Endothelial cell of umbilical vein (primary cell): Measurements from ENCODE around the gene UBR3. TPM values are rescaled to one million over a fixed set of nuclear protein-coding genes. Genes with fewer than 3 reads are reported as not detected.

ENCODE experiments used
- BruUV-seq: library from RNA; stranded (reverse); fragments of 400-500 nt; replicated peaks from 2 replicates; lab custom pipeline; 2021; lab: Mats Ljungman, UMichigan
- CTCF ChIA-PET: fragments of 300-600, 350-600 bp; sonication (Branson Sonifier 250); formaldehyde crosslinking; loops from one replicate; lab custom pipeline; 2021; ENCODE audit warnings: antibody characterized with exemption, inconsistent platforms; lab: Charles Lee
- POLR2A ChIA-PET: fragments of 300-600, 350-600 bp; sonication (Branson Sonifier 250); formaldehyde crosslinking; loops from one replicate; lab custom pipeline; 2021; ENCODE audit warnings: antibody characterized with exemption, inconsistent platforms; lab: Charles Lee
- DNase-seq: peaks from one replicate; pipeline ENCODE4 v3.0.0-alpha.2; 2011; ENCODE audit warnings: low read depth, low spot score
- FAIRE-seq: peaks from 2 replicates; lab custom pipeline; 2011; peaks lifted over from hg19 to GRCh38; lab: Jason Lieb, UNC
- H2AFZ ChIP-seq: 2 replicates; pipeline ENCODE4 v1.6.0; 2012; ENCODE audit warnings: low read depth, low read length, control low read depth, inconsistent platforms
- H3K27ac ChIP-seq: 2 replicates; pipeline ENCODE4 v1.5.1; 2011; ENCODE audit warnings: low read depth, mild to moderate bottlenecking, control low read depth, low read length, moderate library complexity; ENCODE audit not compliant: insufficient read depth
- H3K27me3 ChIP-seq, 2 experiments: 2 replicates each; pipeline versions ENCODE4 v1.6.0 to v1.6.1; 2011; ENCODE audit warnings: low read length in 2 of 2, mixed read lengths in 1 of 2; ENCODE audit not compliant: control insufficient read depth in 2 of 2, insufficient read depth in 2 of 2
- H3K36me3 ChIP-seq, 2 experiments: 2 replicates in 1 of 2; 3 replicates in 1 of 2; pipeline ENCODE4 v1.5.1; 2011; ENCODE audit warnings: low read length in 2 of 2, mild to moderate bottlenecking in 1 of 2, moderate library complexity in 1 of 2; ENCODE audit not compliant: control insufficient read depth in 2 of 2, insufficient read depth in 2 of 2; ENCODE audit errors: extremely low read depth in 1 of 2
- H3K4me1 ChIP-seq: 3 replicates; pipeline ENCODE4 v1.5.1; 2011; ENCODE audit warnings: mild to moderate bottlenecking, low read length; ENCODE audit not compliant: control insufficient read depth, insufficient read depth; ENCODE audit errors: extremely low read depth
- H3K4me2 ChIP-seq: 2 replicates; pipeline ENCODE4 v1.6.1; 2011; ENCODE audit warnings: low read length, control low read depth, mixed read lengths; ENCODE audit not compliant: insufficient read depth
- H3K4me3 ChIP-seq, 3 experiments: fragments of 200-600 bp in 1 of 3; sonication (generic), shearing (Covaris generic) in 1 of 3; replicated peaks in 1 of 3; 2 replicates each; pipeline ENCODE4 v1.5.1; 2011 to 2016; ENCODE audit warnings: control low read depth in 3 of 3, low read length in 3 of 3, mild to moderate bottlenecking in 2 of 3, inconsistent platforms in 1 of 3, low read depth in 1 of 3, moderate library complexity in 1 of 3; ENCODE audit not compliant: insufficient read depth in 1 of 3
- H3K79me2 ChIP-seq: 2 replicates; pipeline ENCODE4 v1.6.0; 2012; ENCODE audit warnings: low read length, inconsistent platforms; ENCODE audit not compliant: control insufficient read depth, insufficient read depth
- H3K9ac ChIP-seq: replicated peaks from 2 replicates; pipeline ENCODE3; 2011; ENCODE audit warnings: low read length, control low read depth; ENCODE audit not compliant: insufficient read depth; ENCODE audit errors: extremely low read depth
- H3K9me1 ChIP-seq: replicated peaks from 3 replicates; pipeline ENCODE4 v1.6.0; 2011; ENCODE audit warnings: mild to moderate bottlenecking, low read length; ENCODE audit not compliant: control insufficient read depth, insufficient read depth; ENCODE audit errors: extremely low read depth
- H3K9me3 ChIP-seq: replicated peaks from 2 replicates; pipeline ENCODE4 v1.5.1; 2012; ENCODE audit warnings: low read length, inconsistent platforms; ENCODE audit not compliant: control insufficient read depth, insufficient read depth
- H4K20me1 ChIP-seq: replicated peaks from 2 replicates; pipeline ENCODE3; 2011; ENCODE audit warnings: mild to moderate bottlenecking, low read length; ENCODE audit not compliant: control insufficient read depth, insufficient read depth; ENCODE audit errors: extremely low read depth
- CTCF ChIP-seq, 2 donors: IDR thresholded peaks; 1 replicate in 1 of 2; 2 replicates in 1 of 2; pipeline ENCODE4 v1.5.1; 2011; ENCODE audit warnings: low read length in 2 of 2, mild to moderate bottlenecking in 2 of 2, moderate library complexity in 2 of 2, control low read depth in 1 of 2, inconsistent platforms in 1 of 2, low read depth in 1 of 2; ENCODE audit not compliant: insufficient read depth in 1 of 2; ENCODE audit errors: extremely low read depth in 1 of 2
- EZH2 ChIP-seq: IDR thresholded peaks from 2 replicates; pipeline ENCODE4 v1.6.1; 2012; ENCODE audit warnings: borderline replicate concordance, low read depth, mild to moderate bottlenecking, moderate library complexity, low read length, inconsistent platforms; ENCODE audit not compliant: severe bottlenecking
- FOS ChIP-seq: IDR thresholded peaks from 2 replicates; pipeline ENCODE4 v1.6.1; 2011; ENCODE audit warnings: mild to moderate bottlenecking, low read length, moderate library complexity, borderline replicate concordance; ENCODE audit not compliant: insufficient read depth
- GATA2 ChIP-seq: IDR thresholded peaks from 2 replicates; pipeline ENCODE4 v1.7.0; 2011; ENCODE audit warnings: low read depth, mild to moderate bottlenecking, moderate library complexity, mixed read lengths, low read length; ENCODE audit not compliant: insufficient read length, insufficient read depth
- JUN ChIP-seq: IDR thresholded peaks from 2 replicates; pipeline ENCODE4 v1.6.1; 2011; ENCODE audit warnings: borderline replicate concordance, low read depth; ENCODE audit not compliant: insufficient read length, insufficient read depth
- MAX ChIP-seq: IDR thresholded peaks from 2 replicates; pipeline ENCODE4 v1.6.1; 2011; ENCODE audit not compliant: insufficient read depth, insufficient read length
- MYC ChIP-seq: IDR thresholded peaks from one replicate; pipeline ENCODE4 v1.6.1; 2011; ENCODE audit warnings: mild to moderate bottlenecking, low read depth, low read length
- POLR2A ChIP-seq: IDR thresholded peaks from 2 replicates; pipeline ENCODE4 v1.6.1; 2012; ENCODE audit warnings: low read depth, mild to moderate bottlenecking, control low read depth, low read length
- POLR2AphosphoS5 ChIP-seq: IDR thresholded peaks from 2 replicates; pipeline ENCODE4 v1.6.1; 2012; ENCODE audit warnings: low read depth, mild to moderate bottlenecking, control low read depth, low read length, moderate library complexity; ENCODE audit not compliant: insufficient read depth
- dilution Hi-C: fragments of 300-500 bp; cut with MboI; formaldehyde crosslinking; loops from one replicate; pipeline ENCODE4 v1.15.0; 2019; ENCODE audit warnings: low sequenced_read_pairs; ENCODE audit not compliant: extremely low pct_ligation_motif_present
- intact Hi-C: fragments of 100-400 bp; cut with micrococcal nuclease; formaldehyde crosslinking; loops from one replicate; pipeline ENCODE4 v1.10.0; 2022
- polyA plus RNA-seq, 4 experiments: library from polyadenylated mRNA; depleted of rRNA in 3 of 4; stranded (reverse) in 3 of 4; unstranded in 1 of 4; fragments of >200 nt; gene quantifications; 2 replicates each; pipeline versions ENCODE4 v1.2.1 to v1.2.3, GENCODE V29; 2011 to 2012; ENCODE audit warnings: missing spikeins in 1 of 4
- total RNA-seq: library from RNA; stranded (reverse); gene quantifications from 2 replicates; pipeline ENCODE4 v1.2.3, GENCODE V29; 2021

UBR3 gene
- total and polyA plus RNA-seq, 2 donors (not counting 3 experiments of a cell fraction or from before 2014, with no cell fraction given) = 5.3 to 27.5 TPM

- H3K4me3 ChIP-seq = no peak overlapping the region
- POLR2A ChIA-PET = no interaction called here
- no peak overlapping the region for H3K27ac ChIP-seq
- DNase-seq (no peak), FAIRE-seq (no peak)
- no peaks in the 10 kb centered on the region for H3K9me1 ChIP-seq
- TF ChIP-seq EZH2 = no peak
- TF ChIP-seq JUN = no peak
- TF ChIP-seq GATA2 = no peak
- TF ChIP-seq MAX = no peak
- TF ChIP-seq FOS = no peak
- TF ChIP-seq POLR2A = no peak
- TF ChIP-seq CTCF (IDR thresholded peaks at IDR 0.05; ENCODE audit: extremely low read depth in 1 of 2, insufficient read depth in 1 of 2, low read depth in 1 of 2, low read length in 2 of 2) = no peak
- TF ChIP-seq POLR2AphosphoS5 = no peak
- TF ChIP-seq MYC = no peak
- H3K9me3 ChIP-seq = no peaks in the 10 kb centered on the region
- H3K79me2 ChIP-seq = peaks cover 25% of the 10 kb centered on the region
- no peaks in the 10 kb centered on the region for H3K27me3 ChIP-seq
- intact Hi-C loops = loop anchor here (10.0 kb wide), 1 partner anchor 432 kb away; the partner anchor contains the start of gene LRP2
- CTCF ChIA-PET = interaction anchor here (1.2 to 2.2 kb wide), 2 partner anchors 20 to 275 kb away, joined by 3 to 8 read pairs; no protein-coding TSS in a partner anchor
- H3K36me3 ChIP-seq = peaks cover 0 to 4% of the 10 kb centered on the region in 2 experiments
- H4K20me1 ChIP-seq = no peaks in the 10 kb centered on the region
- no TSS peak for BruUV-seq
- dilution Hi-C loops = no loop called here
- H2AFZ ChIP-seq = no peak overlapping the region
- H3K9ac ChIP-seq = no peak overlapping the region
- H3K4me1 ChIP-seq = peaks cover 14% of the 10 kb centered on the region
- H3K4me2 ChIP-seq = no peak overlapping the region
Observed at GRCh38 chr2:169796441-169796840, 30.8 kb upstream of the UBR3 start.
